ENCODE data around the gene TBC1D1.

TBC1D1 gene

DNA sequence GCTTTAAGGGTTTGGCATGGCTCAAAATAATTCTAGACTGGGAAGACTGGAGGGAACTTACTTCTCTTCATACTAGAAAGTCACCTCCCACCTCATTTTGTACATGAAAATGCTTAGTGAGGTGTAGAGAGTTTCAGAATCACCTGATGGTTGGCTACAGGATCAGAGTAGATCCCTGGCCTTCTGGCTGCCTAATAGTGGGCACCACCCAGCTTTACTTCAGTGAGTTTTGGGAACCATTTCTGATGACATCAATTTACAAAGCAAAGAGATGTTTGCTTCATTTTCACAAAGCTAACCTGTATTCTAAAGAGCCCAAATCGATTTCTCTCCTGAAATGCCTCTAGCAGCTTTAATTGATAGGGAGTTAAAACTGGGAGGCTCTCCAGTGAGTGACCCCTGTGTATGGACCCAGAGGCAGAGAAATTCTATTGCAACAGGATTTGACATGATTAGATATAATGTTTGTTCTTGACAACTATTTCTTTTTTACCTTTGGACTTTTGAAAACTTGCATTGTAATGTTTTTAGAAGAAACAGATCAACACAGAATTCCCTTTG is 249.8 kb downstream of the TBC1D1 start:
- DNase-seq (ENCODE audit: extremely low read depth in 1 of 2, low read depth in 1 of 2), result no peak

DNA sequence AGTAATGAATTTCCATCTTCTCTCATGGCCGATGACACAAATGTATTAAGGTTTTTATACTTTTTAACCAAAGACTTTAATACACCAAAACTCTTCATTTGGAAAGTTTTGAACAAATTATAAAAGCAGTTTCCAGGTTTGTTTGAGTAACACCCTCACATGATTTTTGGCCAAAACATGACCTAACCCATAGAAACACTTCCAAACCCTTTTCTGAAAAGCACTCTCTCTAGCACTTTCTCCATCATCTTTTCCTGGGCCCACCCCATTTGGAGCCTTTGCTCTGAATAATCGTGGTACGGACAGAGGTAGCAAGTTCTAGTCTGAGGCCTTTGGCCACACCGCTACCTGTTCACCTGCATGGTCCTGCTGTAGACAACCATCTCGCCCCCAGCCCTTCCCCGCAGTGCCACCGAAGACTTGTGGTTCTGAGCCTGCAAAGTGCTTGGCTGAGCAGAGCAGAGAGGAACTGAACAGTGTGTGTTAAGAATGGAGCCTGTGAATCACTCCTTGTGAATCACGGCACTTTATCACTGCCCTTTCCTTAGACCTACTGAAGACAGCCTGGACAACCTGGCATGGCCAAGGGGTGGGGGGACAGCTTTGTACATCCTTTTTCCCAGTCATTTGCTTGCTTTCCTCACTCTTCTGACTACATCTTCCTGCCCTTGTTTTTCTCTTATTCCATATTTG is 251.1 kb downstream of the TBC1D1 start:
- peak in 1 of 2 donors; percentile 16 for DNase-seq (ENCODE audit: extremely low read depth in 1 of 2, low read depth in 1 of 2)

DNA sequence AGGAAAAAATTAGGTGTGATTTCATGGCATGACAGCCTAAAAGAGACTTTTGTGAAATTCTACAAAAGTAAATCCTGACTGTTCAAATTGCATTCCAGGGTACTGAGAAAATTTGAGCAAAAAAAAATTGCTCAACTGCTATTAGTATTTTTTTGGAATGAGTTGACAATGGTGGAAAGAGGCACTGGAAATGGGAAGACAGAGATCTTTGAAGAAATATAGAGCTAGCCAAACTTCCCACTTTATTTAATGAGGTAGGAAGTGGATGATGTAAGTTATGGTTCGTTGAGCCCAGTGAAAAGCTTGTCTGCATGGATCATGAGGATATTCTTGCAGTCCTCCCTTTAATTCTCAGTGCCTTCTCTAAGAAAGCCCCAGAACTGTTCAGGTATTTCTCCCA is 253.1 kb downstream of the TBC1D1 start:
- no peak for DNase-seq (ENCODE audit: extremely low read depth in 1 of 2, low read depth in 1 of 2)

DNA sequence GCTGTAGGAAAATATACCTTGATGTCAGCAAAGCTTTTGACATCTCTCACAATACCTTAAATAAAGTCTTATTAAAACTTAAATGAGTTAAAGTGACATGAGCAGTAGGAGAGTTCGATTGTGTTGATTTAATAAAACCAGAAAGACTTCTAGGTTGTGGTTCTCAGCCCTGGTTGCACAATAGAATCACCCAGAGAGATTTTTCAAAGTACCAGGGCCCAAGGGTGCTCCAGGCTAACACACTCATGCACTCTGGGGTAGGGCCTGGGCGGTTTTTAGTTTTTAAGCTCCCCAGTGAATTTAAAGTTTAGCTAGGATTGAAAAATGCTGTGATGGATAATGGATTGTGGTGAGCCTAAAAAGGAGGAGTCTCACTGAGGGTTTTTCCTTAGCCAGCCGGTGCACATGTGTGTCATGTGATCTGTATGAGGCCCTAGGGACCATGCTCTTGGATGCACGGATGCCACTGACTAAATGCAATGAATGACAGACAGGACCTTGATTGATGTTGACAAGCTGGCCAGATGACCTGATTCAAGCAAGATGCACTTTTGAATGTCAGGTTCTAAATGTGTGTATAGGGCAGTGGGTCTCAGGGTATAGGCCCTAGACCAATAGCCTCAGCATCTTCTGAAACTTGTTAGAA is 254.3 kb downstream of the TBC1D1 start:
- DNase-seq (ENCODE audit: extremely low read depth in 1 of 2, low read depth in 1 of 2), result no peak

DNA sequence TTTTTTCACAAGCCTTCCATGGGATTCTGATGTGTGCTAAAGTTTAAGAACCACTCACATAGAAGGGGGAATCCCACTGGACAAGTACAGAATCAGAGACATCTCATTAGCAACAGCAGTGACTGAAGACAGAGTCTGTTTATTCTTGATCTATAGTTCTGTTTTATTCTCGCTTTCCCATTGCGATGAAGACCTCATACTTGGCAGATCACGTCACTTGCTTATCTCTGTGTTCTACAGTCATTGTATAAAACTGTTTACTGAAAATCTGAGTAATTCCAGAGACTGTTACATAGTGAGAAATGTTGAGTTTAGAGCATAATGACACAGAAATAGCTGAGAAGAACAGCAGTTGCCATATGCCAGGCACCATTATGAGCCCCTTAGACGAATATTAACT is 254.9 kb downstream of the TBC1D1 start:
- DNase-seq (ENCODE audit: extremely low read depth in 1 of 2, low read depth in 1 of 2), result no peak

- no peak for DNase-seq (ENCODE audit: extremely low read depth in 1 of 2, low read depth in 1 of 2)
Observed at GRCh38 chr4:38146383-38146782, 255.5 kb downstream of the TBC1D1 start.

DNA sequence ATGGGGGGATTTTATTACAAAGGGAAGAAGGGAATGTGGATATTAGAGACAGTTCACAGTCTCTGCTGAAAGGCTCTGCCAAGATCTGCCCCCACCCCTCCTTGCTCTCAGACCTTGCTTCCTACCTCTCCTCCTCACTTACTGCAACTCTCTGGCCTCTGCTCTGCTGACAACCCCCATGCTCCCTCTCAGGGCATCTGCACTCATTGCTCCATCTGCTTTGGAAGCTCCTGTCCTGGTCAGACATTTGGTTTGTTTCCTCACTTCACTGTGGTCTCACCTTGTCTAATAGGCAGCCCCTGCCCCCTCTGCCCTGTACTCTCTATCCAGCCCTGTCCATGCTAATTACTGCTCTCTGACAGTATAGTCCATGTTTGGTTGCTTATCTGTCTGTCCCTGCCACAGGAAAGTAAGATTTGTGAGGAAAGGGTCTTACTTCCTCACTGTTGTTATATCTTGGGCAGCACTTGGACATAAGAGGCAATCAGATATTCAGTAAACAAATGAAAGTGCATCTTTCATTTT is 258.6 kb downstream of the TBC1D1 start:
- DNase-seq (ENCODE audit: extremely low read depth in 1 of 2, low read depth in 1 of 2), result no peak

- DNase-seq (ENCODE audit: extremely low read depth in 1 of 2, low read depth in 1 of 2), result no peak
Observed at GRCh38 chr4:38149997-38150671, 259.2 kb downstream of the TBC1D1 start.

GRCh38 chr4:38150766-38151165 is 259.9 kb downstream of the TBC1D1 start:
- no peak for DNase-seq (ENCODE audit: extremely low read depth in 1 of 2, low read depth in 1 of 2)

DNA sequence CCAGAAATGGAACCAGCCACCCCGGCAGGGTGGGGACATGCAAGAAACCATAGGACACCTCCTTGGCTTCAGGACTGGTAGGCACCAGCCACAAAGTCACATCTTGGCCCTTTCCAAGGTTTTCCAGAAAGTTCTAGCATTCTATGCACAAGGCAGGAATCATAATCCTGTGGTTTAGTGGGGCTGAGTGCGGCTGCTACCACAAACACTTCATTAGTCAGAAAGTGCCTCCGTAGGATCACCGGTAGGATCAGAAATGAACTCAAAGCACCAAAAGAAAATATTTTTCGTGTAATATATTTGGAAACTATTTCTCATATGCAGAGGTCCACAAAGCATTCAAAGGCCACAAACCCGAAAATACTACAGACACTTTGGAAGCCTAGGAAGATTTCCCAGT is 261.0 kb downstream of the TBC1D1 start:
- DNase-seq (ENCODE audit: extremely low read depth in 1 of 2, low read depth in 1 of 2), result no peak

- no peak for DNase-seq (ENCODE audit: extremely low read depth in 1 of 2, low read depth in 1 of 2)
Observed at GRCh38 chr4:38152305-38152704, 261.4 kb downstream of the TBC1D1 start.

DNA sequence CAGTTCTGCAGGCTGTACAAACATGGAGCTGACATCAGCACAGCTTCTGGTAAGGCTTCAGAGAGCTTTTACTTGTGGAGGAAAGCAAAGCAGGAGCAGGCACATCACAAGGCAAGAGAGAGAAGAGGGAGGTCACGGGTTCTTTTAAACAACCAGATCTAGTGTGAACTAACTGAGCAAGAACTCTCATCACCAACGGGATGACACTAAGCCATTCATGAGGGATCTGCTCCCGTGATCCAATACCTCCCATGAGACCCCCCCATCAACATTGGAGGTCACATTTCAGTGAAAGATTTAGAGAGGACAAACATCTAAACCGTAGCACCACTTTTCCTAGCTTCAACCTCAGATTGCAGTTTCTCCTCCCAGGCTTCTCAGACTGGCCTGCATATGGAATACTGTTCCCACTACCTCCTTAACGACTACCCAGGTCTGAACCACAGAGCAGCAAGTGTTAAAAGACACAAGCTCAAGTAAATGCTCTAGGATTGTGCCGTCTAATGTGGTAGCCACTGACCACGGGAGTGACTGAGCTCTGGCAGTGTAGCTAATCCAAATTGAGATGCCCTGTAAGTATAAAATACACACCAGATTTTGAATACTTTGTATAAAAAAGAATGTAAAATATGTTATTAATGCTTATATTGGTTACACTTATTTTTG is 262.0 kb downstream of the TBC1D1 start:
- DNase-seq (ENCODE audit: extremely low read depth in 1 of 2, low read depth in 1 of 2), result no peak

DNA sequence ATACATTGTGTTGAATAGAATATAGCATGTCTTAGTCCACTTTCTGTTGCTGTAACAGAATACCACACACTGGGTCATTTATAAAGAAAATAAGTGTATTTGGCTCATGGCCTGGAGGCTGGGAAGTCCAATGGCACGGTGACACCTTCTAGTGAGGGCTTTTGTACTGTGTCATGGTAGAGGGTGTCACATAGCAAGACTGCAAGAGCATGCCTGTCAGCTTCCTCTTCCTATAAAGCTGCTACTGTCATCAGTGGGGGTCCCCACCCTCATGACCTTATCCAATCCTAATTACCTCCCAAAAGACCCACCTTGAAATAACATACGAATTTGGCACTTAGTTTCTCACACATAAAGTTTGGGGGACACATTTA is 262.5 kb downstream of the TBC1D1 start:
- DNase-seq (ENCODE audit: extremely low read depth in 1 of 2, low read depth in 1 of 2), result no peak

DNA sequence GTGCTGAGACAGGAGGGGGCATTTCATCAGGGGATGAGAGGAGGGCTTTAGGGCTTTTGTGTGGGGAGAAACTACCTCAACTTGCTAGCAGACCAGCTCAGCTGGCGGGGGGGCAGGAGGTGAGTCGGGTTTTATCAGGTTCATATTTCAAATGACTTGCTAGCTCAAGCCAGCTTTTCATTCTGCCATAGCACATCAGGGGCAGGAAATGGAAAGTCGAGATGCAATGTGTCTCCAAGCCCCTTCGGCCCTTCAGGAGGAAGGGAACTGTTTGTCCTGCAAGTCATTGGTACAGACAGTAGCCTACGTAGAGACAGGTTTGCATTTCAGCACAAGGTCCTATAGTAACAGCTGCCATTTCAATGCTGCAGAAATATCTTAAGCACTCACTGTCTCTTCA is 263.4 kb downstream of the TBC1D1 start:
- DNase-seq (ENCODE audit: extremely low read depth in 1 of 2, low read depth in 1 of 2), result no peak

GRCh38 chr4:38154681-38155588 is 264.1 kb downstream of the TBC1D1 start:
- DNase-seq (ENCODE audit: extremely low read depth in 1 of 2, low read depth in 1 of 2), result no peak

DNA sequence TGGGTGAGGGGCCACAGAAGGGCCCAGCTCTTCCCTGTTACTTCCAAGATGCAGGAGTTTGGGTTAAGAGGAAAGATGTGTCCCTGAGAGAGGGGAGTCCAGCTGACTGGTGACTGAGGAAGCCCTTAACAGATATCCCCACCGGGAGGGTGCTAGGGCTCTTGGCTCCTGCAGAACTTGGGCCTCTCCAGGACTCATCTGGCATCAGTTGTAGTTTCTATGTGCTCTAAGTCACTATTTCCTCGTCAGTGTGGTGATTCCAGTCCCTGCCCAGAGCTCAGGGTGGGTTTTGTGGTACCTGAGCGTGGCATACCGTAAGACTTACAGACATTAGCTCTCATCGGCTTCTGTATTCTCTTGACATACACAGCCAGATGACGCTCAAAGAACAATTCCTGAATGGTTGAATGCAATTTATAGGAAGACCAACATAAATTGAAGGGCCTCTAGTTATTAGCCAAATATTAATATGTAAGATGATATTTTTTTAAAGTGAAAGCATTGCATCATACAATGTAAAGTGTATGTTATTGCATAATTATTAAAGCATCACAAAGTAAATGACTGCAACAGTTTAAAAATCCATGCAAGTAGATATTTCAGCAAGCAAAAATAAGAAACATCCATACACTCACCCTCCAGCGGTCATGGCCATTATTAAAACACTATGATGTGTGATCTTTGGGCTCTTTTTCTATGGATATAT is 264.9 kb downstream of the TBC1D1 start:
- DNase-seq (ENCODE audit: extremely low read depth in 1 of 2, low read depth in 1 of 2), result no peak

- no peak for DNase-seq (ENCODE audit: extremely low read depth in 1 of 2, low read depth in 1 of 2)
Observed at GRCh38 chr4:38157592-38157991, 266.7 kb downstream of the TBC1D1 start.

GRCh38 chr4:38160487-38161207 is 269.8 kb downstream of the TBC1D1 start:
- peak; percentile 11 to 53 for DNase-seq (ENCODE audit: extremely low read depth in 1 of 2, low read depth in 1 of 2)
